Peyer's patch (tissue), 4 donors: ENCODE results near the gene TMEM198.

Source experiments
- POLR2A ChIP-seq, 2 donors: fragments of 450-650 bp; IDR thresholded peaks; one replicate each; pipeline ENCODE4 v1.5.1; 2017; ENCODE audit warnings: antibody characterized with exemption in 2 of 2, mild to moderate bottlenecking in 2 of 2, moderate library complexity in 2 of 2
- TF ChIP-seq, protein P1 (sequence below), 6 experiments: fragments of 450-650 bp in 4 of 6; fragments of 200-600 bp in 2 of 6; sonication (generic) in 1 of 6; IDR thresholded peaks; one replicate each; pipeline ENCODE4 v1.5.1; 2017 to 2019; ENCODE audit warnings: antibody characterized with exemption in 6 of 6, mild to moderate bottlenecking in 3 of 6, moderate library complexity in 1 of 6

DNA sequence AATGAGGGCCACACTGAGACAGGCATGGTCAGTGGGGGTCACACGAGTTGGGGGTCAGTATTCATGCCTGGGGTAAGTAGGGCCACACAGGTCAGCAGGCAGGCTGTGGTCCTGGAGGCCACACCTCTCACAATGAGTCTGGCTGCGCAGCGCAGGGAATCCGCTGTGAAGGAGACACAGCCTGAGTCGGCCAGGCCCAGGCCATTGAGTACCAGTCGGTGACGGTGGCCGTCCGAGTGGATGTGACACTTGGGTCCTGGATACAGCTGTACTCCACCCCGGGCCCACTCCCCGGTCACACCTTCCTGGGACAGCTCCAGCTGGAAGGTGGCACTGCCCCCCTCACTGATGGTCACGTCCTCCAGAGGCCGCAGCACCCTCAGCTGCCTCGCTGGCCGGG lies 10.5 kb downstream of the TMEM198 start:
- TF ChIP-seq, protein P1, sequence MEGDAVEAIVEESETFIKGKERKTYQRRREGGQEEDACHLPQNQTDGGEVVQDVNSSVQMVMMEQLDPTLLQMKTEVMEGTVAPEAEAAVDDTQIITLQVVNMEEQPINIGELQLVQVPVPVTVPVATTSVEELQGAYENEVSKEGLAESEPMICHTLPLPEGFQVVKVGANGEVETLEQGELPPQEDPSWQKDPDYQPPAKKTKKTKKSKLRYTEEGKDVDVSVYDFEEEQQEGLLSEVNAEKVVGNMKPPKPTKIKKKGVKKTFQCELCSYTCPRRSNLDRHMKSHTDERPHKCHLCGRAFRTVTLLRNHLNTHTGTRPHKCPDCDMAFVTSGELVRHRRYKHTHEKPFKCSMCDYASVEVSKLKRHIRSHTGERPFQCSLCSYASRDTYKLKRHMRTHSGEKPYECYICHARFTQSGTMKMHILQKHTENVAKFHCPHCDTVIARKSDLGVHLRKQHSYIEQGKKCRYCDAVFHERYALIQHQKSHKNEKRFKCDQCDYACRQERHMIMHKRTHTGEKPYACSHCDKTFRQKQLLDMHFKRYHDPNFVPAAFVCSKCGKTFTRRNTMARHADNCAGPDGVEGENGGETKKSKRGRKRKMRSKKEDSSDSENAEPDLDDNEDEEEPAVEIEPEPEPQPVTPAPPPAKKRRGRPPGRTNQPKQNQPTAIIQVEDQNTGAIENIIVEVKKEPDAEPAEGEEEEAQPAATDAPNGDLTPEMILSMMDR (IDR thresholded peaks at IDR 0.05), result no peak
- TF ChIP-seq POLR2A (IDR thresholded peaks at IDR 0.05), result no peak
